WTC11 (cell line): Measurements from ENCODE around the gene DNM3. TPM values are rescaled to one million over a fixed set of nuclear protein-coding genes. Genes with fewer than 3 reads are reported as not detected.
"Not testable (repeated sequence)": the region's sequence is repeated elsewhere in the genome, so short reads cannot be mapped to it uniquely, and the experiment has no call there.

Source experiments
- ATAC-seq: fragments of 200-7000 bp; cut with Tn5 transposase; 2 replicates; pipeline ENCODE4 v1.10.0; 2021; ENCODE audit warnings: mild to moderate bottlenecking, moderate library complexity
- CTCF ChIA-PET: fragments of 300-600 bp; sonication (Branson Sonifier 250); formaldehyde crosslinking; loops from one replicate; lab custom pipeline; 2021; ENCODE audit warnings: antibody characterized with exemption; lab: Charles Lee
- POLR2A ChIA-PET: fragments of 350-600 bp; sonication (Branson Sonifier 250); formaldehyde crosslinking; loops from one replicate; lab custom pipeline; 2021; ENCODE audit warnings: antibody characterized with exemption; lab: Charles Lee
- DNase-seq: peaks from one replicate; pipeline ENCODE4 v3.0.0; 2021; ENCODE audit warnings: low spot score
- H3K27ac Mint-ChIP-seq: 2 replicates; pipeline ENCODE4 v1.8.0; 2021; ENCODE audit warnings: mixed read lengths
- H3K27me3 Mint-ChIP-seq: 2 replicates; pipeline ENCODE4 v1.8.0; 2021; ENCODE audit warnings: low read depth, mild to moderate bottlenecking, moderate library complexity, mixed read lengths
- H3K36me3 Mint-ChIP-seq: 2 replicates; pipeline ENCODE4 v1.8.0; 2021; ENCODE audit warnings: mixed read lengths
- H3K4me1 Mint-ChIP-seq: 2 replicates; pipeline ENCODE4 v1.8.0; 2022; ENCODE audit warnings: mixed read lengths
- H3K4me3 Mint-ChIP-seq: 2 replicates; pipeline ENCODE4 v1.8.0; 2021; ENCODE audit warnings: mild to moderate bottlenecking, moderate library complexity, mixed read lengths
- H3K9me3 Mint-ChIP-seq: 2 replicates; pipeline ENCODE4 v1.8.0; 2021; ENCODE audit warnings: mixed read lengths
- FOXJ3 ChIP-seq: sonication (generic); formaldehyde crosslinking; IDR thresholded peaks from 2 replicates; pipeline ENCODE4 v1.9.0; 2021; ENCODE audit warnings: missing genetic modification reagents, mild to moderate bottlenecking, borderline replicate concordance
- FOXP4 ChIP-seq: sonication (generic); formaldehyde crosslinking; IDR thresholded peaks from 2 replicates; pipeline ENCODE4 v1.8.0; 2022; ENCODE audit warnings: mild to moderate bottlenecking, missing genetic modification reagents
- HMGA2 ChIP-seq: fragments of 250-450 bp; sonication (Bioruptor Pico); IDR thresholded peaks from 2 replicates; pipeline ENCODE4 v1.4.0; 2021; ENCODE audit warnings: mild to moderate bottlenecking, moderate library complexity
- KAT7 ChIP-seq: sonication (generic); formaldehyde crosslinking; IDR thresholded peaks from 2 replicates; pipeline ENCODE4 v1.8.1; 2023; ENCODE audit warnings: missing genetic modification reagents, mild to moderate bottlenecking, borderline replicate concordance
- MAX ChIP-seq: sonication (generic); formaldehyde crosslinking; IDR thresholded peaks from 2 replicates; pipeline ENCODE4 v1.8.0; 2022; ENCODE audit warnings: mild to moderate bottlenecking, missing genetic modification reagents
- MXD4 ChIP-seq: fragments of 250-450 bp; sonication (Bioruptor Pico); IDR thresholded peaks from 2 replicates; pipeline ENCODE4 v1.8.0; 2021; ENCODE audit warnings: mild to moderate bottlenecking, moderate library complexity, borderline replicate concordance
- NR2C2 ChIP-seq: sonication (generic); formaldehyde crosslinking; IDR thresholded peaks from 2 replicates; pipeline ENCODE4 v1.8.0; 2022; ENCODE audit warnings: mild to moderate bottlenecking, missing genetic modification reagents
- OVOL2 ChIP-seq: fragments of 250-450 bp; sonication (Bioruptor Pico); IDR thresholded peaks from 2 replicates; pipeline ENCODE4 v1.9.0; 2021; ENCODE audit warnings: mild to moderate bottlenecking, borderline replicate concordance
- SMAD4 ChIP-seq: sonication (generic); formaldehyde crosslinking; IDR thresholded peaks from 2 replicates; pipeline ENCODE4 v1.8.0; 2022; ENCODE audit warnings: mild to moderate bottlenecking, missing genetic modification reagents
- TP53 ChIP-seq: sonication (generic); formaldehyde crosslinking; IDR thresholded peaks from 2 replicates; pipeline ENCODE4 v1.8.1; 2023; ENCODE audit warnings: mild to moderate bottlenecking, missing genetic modification reagents
- ZNF121 ChIP-seq: sonication (generic); formaldehyde crosslinking; IDR thresholded peaks from 2 replicates; pipeline ENCODE4 v1.8.0; 2023; ENCODE audit warnings: missing genetic modification reagents
- ZNF317 ChIP-seq: sonication (generic); formaldehyde crosslinking; IDR thresholded peaks from 2 replicates; pipeline ENCODE4 v1.8.1; 2023; ENCODE audit warnings: low read depth, mild to moderate bottlenecking, moderate library complexity, missing genetic modification reagents, borderline replicate concordance
- total RNA-seq: library from RNA; stranded (reverse); gene quantifications from 3 replicates; pipeline ENCODE4 v1.2.3, GENCODE V29; 2021
- TF ChIP-seq, protein P1 (sequence below): sonication (generic); formaldehyde crosslinking; IDR thresholded peaks from 2 replicates; pipeline ENCODE4 v1.8.0; 2022; ENCODE audit warnings: missing genetic modification reagents
- TF ChIP-seq, protein P2 (sequence below): fragments of 250-450 bp; sonication (Bioruptor Pico); IDR thresholded peaks from 2 replicates; pipeline ENCODE4 v1.9.0; 2021; ENCODE audit warnings: mild to moderate bottlenecking
- TF ChIP-seq, protein P3 (sequence below): sonication (generic); formaldehyde crosslinking; IDR thresholded peaks from 2 replicates; pipeline ENCODE4 v1.8.1; 2023; ENCODE audit warnings: mild to moderate bottlenecking, missing genetic modification reagents, moderate library complexity
- TF ChIP-seq, protein P4 (sequence below): sonication (generic); formaldehyde crosslinking; IDR thresholded peaks from 2 replicates; pipeline ENCODE4 v1.8.1; 2022; ENCODE audit warnings: mild to moderate bottlenecking, missing genetic modification reagents, moderate library complexity, borderline replicate concordance
- TF ChIP-seq, protein P5 (sequence below): sonication (generic); formaldehyde crosslinking; conservative IDR thresholded peaks from 2 replicates; pipeline ENCODE4 v1.8.1; 2023; ENCODE audit warnings: mild to moderate bottlenecking, low read depth, missing genetic modification reagents, moderate library complexity

The DNM3 gene
- total RNA-seq, 1 experiment from 2014 or later: 1.9 TPM

- TF ChIP-seq, protein P1, sequence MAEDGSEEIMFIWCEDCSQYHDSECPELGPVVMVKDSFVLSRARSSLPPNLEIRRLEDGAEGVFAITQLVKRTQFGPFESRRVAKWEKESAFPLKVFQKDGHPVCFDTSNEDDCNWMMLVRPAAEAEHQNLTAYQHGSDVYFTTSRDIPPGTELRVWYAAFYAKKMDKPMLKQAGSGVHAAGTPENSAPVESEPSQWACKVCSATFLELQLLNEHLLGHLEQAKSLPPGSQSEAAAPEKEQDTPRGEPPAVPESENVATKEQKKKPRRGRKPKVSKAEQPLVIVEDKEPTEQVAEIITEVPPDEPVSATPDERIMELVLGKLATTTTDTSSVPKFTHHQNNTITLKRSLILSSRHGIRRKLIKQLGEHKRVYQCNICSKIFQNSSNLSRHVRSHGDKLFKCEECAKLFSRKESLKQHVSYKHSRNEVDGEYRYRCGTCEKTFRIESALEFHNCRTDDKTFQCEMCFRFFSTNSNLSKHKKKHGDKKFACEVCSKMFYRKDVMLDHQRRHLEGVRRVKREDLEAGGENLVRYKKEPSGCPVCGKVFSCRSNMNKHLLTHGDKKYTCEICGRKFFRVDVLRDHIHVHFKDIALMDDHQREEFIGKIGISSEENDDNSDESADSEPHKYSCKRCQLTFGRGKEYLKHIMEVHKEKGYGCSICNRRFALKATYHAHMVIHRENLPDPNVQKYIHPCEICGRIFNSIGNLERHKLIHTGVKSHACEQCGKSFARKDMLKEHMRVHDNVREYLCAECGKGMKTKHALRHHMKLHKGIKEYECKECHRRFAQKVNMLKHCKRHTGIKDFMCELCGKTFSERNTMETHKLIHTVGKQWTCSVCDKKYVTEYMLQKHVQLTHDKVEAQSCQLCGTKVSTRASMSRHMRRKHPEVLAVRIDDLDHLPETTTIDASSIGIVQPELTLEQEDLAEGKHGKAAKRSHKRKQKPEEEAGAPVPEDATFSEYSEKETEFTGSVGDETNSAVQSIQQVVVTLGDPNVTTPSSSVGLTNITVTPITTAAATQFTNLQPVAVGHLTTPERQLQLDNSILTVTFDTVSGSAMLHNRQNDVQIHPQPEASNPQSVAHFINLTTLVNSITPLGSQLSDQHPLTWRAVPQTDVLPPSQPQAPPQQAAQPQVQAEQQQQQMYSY (CRISPR knock-in tag): no peak
- TF ChIP-seq ZNF317 (CRISPR knock-in tag) (no peak), TP53 (no peak)
- TF ChIP-seq, protein P2, sequence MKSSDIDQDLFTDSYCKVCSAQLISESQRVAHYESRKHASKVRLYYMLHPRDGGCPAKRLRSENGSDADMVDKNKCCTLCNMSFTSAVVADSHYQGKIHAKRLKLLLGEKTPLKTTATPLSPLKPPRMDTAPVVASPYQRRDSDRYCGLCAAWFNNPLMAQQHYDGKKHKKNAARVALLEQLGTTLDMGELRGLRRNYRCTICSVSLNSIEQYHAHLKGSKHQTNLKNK (CRISPR knock-in tag): no peak
These were observed 457.6 kb downstream of the DNM3 start (continued) for GRCh38 chr1:172298911-172299310.

DNA sequence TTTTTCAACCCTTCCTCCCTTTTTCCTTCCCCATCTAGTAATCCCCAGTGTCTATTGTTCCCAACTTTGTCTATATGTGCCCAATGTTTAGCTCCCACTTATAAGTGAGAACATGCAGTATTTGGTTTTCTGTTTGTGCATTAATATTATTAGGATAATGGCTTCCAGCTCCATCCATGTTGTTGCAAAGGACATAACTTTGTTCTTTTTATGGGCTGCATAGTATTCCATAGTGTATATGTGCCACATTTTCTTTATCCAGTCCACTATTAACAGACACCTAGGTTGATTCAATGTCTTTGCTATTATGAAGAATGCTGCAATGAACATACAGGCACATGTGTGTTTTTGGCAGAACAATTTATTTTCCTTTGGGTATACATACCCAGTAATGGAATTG lies 458.2 kb downstream of the DNM3 start:
- Mint-ChIP-seq H3K4me1 (no peaks in the 10 kb centered on the region), H3K4me3 (no peak overlapping the region), H3K36me3 (peaks cover 28% of the 10 kb centered on the region), H3K9me3 (peaks cover 41% of the 10 kb centered on the region), H3K27me3 (no peaks in the 10 kb centered on the region; the same call in 1 of the 2 replicates), H3K27ac (no peak overlapping the region)
- ChIA-PET POLR2A (no interaction called here), CTCF (no interaction called here)
- no peak for DNase-seq
- TF ChIP-seq, protein P3, sequence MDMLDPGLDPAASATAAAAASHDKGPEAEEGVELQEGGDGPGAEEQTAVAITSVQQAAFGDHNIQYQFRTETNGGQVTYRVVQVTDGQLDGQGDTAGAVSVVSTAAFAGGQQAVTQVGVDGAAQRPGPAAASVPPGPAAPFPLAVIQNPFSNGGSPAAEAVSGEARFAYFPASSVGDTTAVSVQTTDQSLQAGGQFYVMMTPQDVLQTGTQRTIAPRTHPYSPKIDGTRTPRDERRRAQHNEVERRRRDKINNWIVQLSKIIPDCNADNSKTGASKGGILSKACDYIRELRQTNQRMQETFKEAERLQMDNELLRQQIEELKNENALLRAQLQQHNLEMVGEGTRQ: no peak
- no peak for TF ChIP-seq OVOL2 (CRISPR knock-in tag)
- TF ChIP-seq, protein P2 (CRISPR knock-in tag): no peak
- TF ChIP-seq MAX: no peak
- TF ChIP-seq FOXJ3 (CRISPR knock-in tag): no peak
- TF ChIP-seq TP53: no peak
- TF ChIP-seq NR2C2 (CRISPR knock-in tag): no peak
- no peak for TF ChIP-seq MXD4 (CRISPR knock-in tag)
- TF ChIP-seq, protein P4, sequence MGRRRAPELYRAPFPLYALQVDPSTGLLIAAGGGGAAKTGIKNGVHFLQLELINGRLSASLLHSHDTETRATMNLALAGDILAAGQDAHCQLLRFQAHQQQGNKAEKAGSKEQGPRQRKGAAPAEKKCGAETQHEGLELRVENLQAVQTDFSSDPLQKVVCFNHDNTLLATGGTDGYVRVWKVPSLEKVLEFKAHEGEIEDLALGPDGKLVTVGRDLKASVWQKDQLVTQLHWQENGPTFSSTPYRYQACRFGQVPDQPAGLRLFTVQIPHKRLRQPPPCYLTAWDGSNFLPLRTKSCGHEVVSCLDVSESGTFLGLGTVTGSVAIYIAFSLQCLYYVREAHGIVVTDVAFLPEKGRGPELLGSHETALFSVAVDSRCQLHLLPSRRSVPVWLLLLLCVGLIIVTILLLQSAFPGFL (CRISPR knock-in tag): no peak
- no peak for TF ChIP-seq ZNF121
- no peak for TF ChIP-seq SMAD4 (CRISPR knock-in tag)
- TF ChIP-seq, protein P5, sequence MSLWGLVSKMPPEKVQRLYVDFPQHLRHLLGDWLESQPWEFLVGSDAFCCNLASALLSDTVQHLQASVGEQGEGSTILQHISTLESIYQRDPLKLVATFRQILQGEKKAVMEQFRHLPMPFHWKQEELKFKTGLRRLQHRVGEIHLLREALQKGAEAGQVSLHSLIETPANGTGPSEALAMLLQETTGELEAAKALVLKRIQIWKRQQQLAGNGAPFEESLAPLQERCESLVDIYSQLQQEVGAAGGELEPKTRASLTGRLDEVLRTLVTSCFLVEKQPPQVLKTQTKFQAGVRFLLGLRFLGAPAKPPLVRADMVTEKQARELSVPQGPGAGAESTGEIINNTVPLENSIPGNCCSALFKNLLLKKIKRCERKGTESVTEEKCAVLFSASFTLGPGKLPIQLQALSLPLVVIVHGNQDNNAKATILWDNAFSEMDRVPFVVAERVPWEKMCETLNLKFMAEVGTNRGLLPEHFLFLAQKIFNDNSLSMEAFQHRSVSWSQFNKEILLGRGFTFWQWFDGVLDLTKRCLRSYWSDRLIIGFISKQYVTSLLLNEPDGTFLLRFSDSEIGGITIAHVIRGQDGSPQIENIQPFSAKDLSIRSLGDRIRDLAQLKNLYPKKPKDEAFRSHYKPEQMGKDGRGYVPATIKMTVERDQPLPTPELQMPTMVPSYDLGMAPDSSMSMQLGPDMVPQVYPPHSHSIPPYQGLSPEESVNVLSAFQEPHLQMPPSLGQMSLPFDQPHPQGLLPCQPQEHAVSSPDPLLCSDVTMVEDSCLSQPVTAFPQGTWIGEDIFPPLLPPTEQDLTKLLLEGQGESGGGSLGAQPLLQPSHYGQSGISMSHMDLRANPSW: no peak
- TF ChIP-seq FOXP4 (CRISPR knock-in tag): no peak
- no peak for TF ChIP-seq HMGA2 (CRISPR knock-in tag)
- no peak for TF ChIP-seq KAT7 (CRISPR knock-in tag)
- ATAC-seq: no peak

GRCh38 chr1:172307508-172307907 lies 466.2 kb downstream of the DNM3 start:
- POLR2A ChIA-PET, CTCF ChIA-PET, H3K36me3 Mint-ChIP-seq, H3K4me3 Mint-ChIP-seq, H3K4me1 Mint-ChIP-seq, DNase-seq, H3K27me3 Mint-ChIP-seq, ATAC-seq, H3K27ac Mint-ChIP-seq: not testable (repeated sequence)
- H3K9me3 Mint-ChIP-seq: peaks cover 14% of the 10 kb centered on the region
